Activated T-helper 9 cell treated with anti-CD3 and anti-CD28 coated beads, Interleukin-2, amount 50 U/mL, for 16 hours (primary cell): ENCODE measurements around the gene PARP6.
A peak's percentile ranks its signal among the peaks of the same experiment; 100 is the strongest.

Experiments
- DNase-seq: peaks from one replicate; pipeline ENCODE4 v3.0.0-alpha.2; 2020; ENCODE audit warnings: low read depth

Gene PARP6, protein sequence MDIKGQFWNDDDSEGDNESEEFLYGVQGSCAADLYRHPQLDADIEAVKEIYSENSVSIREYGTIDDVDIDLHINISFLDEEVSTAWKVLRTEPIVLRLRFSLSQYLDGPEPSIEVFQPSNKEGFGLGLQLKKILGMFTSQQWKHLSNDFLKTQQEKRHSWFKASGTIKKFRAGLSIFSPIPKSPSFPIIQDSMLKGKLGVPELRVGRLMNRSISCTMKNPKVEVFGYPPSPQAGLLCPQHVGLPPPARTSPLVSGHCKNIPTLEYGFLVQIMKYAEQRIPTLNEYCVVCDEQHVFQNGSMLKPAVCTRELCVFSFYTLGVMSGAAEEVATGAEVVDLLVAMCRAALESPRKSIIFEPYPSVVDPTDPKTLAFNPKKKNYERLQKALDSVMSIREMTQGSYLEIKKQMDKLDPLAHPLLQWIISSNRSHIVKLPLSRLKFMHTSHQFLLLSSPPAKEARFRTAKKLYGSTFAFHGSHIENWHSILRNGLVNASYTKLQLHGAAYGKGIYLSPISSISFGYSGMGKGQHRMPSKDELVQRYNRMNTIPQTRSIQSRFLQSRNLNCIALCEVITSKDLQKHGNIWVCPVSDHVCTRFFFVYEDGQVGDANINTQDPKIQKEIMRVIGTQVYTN

DNA sequence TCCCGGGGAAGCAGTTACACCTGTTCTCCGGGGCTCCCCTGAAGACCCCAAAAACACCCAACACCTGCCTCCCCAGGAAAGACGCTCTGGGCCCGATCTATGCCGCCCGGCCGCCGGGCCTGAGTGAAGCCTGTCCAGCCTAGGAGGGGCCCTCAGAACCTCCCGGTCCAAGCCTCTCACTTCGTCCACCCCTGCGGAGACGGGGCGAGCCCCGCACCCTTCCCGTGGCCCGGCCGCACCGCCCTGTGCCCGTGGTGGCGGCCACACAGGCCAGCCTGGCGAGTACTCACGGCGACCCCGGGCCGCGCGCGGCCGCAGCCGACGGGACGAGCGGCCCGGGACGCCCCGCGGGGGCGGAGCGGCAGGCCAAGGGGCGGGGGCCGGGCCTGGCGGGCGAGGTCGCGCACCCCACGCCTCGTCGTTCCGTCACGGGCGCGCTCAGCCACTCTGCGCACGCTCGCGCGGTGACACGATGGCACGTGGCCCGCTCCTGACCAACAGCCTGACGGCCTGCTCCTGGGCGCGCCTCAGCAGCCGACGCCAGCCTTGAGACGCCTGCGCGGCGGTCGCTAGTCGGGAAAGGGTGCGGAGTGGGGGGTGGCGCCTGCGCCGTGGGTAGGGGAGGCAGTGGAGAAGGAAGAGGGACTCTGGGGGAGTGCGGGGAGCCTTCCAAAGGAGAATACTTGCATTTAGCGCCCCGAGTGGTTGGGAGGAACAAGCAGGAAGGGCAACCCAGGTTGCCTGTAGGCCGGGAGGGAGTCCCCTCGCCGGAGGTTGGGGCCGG, at the start of gene PARP6:
PARP6 (minus strand) TSS at position 342 of the 784 bp plus-strand sequence. CDS start 5,077 bp downstream, outside the sequence.
- peak; percentile 99 for DNase-seq

DNA sequence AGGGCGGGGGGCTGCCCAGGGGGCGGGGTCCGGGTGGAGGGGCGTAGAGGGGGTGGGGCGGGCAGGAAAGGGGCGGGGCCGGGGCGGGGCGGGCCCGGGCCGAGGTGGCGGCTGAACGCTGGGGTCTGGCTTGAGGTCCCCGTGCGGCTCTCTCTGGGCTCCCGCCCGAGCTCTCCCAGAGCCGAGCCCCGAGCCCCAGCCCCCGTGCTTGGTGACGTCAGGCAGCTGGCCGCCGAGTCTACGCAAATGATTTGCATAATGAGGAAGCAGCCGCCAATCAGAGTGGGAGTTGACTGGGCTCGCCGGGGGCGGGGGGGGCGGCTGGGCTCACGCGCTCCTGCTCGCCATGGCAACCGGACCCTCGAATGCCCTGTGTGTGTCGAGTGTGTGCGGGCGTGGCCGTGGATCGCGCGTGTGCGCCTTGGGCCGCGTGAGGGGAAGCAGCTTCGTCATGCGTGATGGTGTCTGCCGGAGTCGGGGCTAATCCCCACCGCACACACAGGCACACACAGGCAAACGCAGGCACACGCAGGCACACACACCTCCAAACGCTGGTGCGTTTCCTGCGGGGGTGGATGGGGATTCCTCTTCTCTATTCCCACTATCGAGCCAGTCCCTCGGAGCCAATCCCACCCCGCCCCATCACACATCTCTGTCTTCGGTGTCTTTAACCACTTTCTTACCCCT, 47.8 kb upstream of the PARP6 start, which contains the start of gene CELF6:
CELF6 (minus strand) TSS at position 173 of the 687 bp plus-strand sequence. CDS start 283 bp downstream, outside the sequence.
- DNase-seq = peak; percentile 68

DNA sequence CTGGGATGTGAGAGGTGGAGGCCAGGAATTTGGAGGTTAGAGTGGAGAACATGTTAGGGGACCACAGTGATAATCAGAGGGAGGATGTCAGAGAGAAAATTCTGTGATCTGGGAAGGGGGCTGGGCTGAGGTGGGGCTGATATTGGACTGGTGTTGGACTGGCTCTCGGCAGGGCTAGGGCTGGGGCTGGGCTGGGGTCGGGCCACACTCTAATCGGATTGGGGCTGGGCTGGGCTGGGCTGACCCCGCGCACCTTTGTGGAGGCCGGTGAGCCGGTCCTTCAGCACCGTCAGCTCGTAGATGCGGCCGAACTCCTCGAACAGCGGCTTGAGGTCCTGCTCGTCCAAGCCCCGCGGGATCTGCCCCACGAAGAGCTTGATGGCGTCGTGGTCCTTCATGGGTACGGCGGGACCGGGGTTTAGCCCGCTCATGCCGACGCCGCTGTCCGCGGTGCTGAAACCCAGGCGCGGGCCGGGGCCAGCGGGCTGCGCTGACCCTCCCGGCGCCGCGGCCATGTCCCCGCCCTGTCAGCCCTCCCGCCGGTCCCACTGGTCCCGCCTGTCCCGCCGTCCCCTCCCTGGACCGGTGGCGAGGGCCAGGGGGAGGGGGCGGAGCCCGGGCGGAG, 47.1 kb upstream of the PARP6 start:
- DNase-seq = no peak

DNA sequence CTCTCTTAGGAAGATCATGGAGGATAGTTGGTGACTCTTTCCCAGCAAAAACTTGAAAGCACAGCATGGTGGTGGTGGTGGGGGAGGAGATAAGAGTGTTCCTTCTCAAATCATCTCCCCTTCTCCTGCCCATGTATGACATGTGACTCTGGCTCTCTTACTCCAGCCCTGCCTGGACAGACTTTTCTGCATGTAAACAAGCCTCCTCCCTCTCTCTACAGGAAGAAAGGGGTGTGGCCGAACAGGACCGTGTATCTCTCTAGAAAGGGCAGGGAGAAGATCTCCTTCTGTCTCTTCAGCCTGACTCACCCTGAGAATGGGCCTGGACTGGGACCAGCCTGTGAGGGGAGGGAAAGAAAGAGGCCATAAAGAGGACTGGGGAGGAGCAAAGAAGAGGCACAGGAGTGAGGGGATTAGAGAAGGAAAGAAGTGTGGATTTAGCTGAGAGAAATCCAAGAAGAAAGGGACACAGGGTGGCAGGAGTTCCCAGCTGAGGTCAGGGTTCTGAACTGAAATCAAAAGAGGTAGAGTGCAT, 46.1 kb upstream of the PARP6 start:
- no peak for DNase-seq

DNA sequence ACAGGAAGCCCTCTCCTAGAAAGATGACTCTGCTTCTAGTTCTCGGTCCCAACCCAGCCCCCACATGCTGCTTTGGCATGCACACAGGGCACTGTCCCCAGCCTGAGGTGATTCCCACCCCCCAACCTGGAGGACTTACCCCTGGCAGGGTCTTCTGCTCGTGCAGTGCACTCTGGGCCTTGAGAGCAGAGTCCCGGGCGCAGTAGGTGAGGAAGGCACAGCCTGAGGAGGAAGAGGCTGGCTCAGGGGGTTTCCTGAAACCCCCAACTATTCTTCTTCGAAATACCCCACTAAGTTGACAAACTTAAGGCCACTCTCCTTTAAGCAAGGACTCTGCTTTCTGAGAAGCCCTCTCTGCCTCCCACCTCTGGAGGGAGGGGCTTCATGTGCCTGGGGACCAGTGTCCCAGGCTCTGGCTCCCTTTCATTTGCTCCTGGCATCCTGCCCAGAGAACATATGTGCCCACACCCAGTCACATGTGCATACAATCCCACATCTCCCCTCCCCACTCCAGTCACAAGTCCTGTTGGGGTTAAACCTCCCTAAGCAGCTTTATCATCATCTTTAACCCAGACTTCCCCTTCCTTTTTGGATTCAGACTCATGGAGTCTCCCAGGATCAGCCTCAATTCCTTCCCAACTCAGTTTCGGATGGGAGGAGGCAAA, 43.5 kb upstream of the PARP6 start:
- DNase-seq = no peak

DNA sequence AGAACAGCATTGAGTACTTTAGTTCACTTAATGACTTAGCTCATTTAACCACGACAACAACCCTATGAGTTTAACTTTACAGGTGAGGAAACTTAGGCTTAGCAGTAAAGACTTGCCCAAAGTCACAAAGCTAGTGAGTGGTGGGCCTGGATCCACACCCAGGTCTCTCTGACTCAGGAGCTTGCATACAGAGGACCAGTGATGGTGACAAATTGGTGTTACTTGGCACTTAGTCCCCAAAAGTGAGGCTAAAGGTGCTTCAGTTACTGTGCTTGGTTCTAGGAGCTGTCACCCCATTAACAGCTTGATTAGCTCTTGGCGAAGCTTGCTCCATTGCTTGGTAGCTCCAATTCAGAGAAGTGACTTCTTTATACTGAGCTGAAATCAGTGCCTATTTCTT, 41.5 kb upstream of the PARP6 start:
- DNase-seq = no peak

DNA sequence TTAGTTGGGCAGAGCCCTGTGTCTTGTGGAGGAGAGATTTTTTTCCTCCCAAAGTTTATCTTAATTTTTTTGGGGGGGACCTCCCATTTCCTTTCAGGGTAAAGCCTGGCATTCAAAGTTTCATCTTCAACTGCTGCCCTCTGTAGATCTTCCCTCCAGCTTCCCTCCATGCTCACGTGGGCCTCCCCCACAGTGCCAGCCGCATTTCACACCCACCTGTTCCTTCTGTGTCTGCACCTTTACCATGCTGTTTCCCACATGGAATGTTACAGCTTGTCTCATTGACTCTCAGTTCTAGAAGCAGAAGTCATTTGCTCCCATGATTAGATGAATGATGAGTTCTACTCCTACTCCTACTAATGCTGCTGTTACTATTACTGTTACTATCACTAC, 41.1 kb upstream of the PARP6 start:
- DNase-seq = no peak

DNA sequence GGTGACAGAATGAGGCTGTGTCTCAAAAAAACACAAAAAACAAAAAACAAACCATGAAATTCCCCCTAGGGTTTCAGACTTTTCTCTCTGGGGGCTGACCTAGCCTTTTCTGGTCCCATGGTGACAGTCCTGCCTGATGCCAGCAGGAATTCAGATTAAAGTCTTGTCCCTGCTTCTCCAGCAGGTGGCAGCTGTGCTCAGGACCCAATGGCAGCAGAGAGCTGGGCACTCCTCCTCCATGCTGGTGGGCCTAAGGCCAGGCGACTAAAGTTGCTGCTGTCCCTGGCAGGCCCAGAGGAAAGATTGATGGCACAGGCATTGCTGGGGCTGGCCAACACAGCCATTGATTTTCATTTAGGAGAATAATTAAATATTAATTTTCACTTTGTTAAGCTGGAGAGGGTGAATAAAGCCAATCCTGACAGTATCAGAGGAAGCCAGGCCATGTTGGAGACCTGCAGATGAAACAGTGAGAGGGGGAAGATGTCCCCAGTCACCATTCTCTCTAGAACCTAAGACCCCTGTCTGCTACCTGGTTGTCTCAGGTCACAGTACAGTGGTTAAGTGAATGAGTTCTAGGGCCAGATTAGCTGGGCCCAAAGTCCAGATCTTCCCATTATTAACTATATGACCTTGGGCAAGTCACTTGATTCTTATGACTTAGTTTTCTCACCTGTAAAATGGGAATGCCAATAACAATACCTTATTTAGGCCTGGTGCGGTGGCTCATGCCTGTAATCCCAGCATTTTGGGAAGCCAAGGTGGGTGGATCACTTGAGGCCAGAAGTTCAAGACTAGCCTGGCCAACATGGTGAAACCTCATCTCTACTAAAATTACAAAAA, 40.5 kb upstream of the PARP6 start:
- DNase-seq = peak; percentile 27

DNA sequence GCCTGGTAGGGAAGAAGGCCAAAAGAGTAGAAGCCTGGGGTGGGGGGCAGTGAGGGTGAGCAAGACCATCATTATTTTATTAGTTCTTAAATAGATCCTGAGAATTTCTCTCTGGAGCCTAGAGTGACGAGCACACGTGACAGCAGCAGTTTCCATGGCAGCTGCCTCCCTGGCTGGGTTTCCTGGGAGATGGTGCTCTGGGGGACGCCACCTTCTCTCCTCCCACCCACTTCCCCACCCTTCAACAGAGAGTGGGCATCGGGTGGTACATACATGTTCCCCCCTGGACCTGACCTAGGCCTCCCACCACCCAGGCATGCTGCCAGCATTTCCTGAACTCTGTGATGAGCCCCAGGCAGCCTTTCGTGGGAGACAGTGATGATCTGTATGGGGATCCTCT, 34.7 kb upstream of the PARP6 start:
- no peak for DNase-seq

DNA sequence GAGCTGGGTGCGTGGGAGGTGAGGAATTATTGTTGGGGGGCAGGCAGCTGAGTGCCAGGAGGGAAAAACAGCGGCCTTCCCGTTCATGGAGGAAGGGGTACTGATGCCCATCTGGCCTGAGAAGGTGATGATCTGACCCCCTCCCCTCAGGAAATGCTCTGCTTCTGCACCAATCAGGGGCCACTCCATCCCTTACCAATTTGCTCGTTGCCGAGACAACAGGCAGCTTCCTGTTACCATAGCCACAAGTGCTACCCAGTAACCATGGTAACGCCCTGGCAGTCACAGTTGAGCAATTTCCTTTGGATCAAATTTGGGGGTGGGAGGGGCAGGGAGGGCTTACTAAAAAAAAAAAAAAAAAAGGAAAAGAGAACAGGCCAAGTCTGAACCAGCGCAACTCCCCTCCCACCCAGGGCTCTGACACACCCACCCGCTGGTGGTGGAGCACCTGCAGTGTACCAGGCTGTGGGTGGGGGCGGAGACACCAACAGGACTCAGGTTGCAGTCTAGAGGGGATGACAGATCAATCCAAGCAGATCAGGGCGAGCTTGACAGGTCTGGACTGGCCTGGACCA, 33.9 kb upstream of the PARP6 start:
- DNase-seq = peak; percentile 3

DNA sequence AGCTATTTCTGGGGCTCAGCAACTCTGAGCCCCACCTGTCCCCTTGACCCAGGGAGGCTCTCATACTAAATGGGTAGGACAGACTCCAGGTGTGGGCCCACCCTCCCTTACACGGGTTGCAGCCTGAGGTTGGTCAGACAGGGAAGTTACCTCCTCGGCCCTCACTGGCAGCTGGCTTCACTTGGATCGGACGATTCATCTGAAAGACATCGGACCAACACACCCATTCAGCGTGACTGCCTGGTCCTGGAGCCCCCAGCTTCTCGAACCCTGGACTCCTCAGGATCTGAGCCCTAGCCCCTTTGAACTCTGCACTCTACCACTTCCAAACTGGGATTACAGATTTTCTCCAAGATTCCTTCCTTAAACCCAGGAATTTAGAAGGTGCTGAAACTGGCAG, 32.2 kb upstream of the PARP6 start:
- DNase-seq = no peak

DNA sequence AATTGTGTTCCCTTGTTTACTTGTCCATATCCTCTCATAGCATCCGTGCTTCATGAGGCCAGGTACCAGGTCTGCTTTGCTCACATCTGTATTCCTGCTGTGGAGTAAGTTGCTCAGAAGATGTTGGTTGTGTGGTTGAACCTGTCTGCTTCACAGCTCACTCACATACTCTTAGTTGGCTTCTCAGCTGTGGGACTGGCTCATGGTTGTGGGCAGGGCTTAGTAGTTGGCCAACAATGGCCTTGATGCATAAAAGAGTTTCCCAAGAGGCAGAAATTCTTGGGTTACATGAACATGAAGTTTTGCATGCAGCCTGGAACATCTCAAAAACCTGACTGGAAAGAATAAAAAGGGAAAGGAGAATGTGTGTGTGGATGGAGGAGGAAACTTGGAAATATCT, 30.6 kb upstream of the PARP6 start:
- no peak for DNase-seq

DNA sequence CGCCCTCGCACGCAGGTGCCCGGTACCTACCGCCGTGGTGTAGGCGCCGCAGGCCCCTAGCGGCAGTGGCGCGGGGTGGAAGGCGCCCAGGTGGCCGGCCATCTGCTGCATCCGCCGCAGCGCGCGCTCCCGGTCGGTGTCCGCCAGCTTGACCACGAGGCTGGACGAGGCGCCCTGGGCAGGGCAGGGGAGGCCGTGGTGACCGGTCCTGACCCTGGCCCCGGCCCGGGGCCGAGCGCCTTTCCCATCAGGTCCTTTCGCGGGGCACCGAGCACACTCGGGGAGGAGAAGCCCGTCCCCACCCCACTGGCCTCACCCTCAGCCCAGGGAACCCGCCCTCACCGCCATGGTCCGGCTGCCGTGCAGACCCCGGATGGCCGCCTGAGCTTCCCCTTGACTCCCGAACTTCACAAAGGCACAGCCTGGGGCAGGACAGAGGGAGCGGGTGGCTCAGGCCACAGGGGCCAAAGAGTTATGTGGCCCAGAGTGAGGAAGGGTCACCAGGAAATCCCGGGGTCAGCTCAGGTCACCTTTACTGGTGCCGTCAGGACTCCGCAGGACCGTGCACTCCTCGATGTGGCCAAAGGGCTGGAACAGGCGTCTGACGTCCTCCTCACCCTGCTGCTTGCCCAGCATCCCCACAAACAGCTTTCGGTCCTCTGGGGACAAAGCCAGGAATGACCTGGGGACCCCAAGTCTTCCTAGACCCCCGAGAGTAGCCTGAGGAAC, 17.4 kb upstream of the PARP6 start:
- no peak for DNase-seq

DNA sequence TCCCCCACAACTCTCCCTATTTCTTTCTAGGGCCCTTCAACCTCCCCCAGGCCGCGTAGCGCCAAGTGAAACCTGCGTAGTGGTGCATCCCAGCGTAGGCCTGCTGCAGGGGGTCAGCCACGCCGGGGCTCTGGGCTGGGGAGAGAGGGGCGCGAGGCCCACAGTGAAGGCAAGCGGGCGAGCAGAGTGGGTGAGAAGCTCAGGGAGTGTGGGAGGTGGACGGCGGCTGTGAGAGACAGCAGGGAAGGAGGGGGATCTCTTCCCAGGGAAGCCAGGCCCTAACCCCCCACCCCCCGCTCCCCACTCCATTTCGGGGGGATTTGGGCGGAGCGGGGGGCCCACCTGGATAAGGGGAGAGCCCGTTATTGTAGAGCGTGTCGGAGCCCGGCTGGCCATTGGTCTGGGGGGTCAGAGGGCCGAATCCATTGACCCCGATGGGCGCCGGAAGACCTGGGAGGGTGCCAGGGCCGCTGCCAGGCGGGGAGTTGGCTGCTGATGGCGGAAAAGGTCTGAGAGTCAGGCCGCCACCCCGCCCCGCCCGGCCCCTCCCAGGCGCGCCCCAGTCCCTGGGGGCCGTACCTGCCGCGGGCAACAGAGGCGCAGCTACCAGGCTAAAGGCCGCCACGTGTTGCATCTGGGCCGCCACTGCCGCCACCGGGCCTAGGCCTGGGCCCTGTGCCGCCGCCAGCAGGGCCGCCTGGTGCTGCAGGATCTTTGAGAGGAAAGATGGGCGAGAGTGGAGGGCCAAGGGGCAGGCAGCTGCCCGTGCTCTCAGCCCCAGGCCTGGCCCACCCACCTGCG, 16.6 kb upstream of the PARP6 start:
- DNase-seq = no peak

DNA sequence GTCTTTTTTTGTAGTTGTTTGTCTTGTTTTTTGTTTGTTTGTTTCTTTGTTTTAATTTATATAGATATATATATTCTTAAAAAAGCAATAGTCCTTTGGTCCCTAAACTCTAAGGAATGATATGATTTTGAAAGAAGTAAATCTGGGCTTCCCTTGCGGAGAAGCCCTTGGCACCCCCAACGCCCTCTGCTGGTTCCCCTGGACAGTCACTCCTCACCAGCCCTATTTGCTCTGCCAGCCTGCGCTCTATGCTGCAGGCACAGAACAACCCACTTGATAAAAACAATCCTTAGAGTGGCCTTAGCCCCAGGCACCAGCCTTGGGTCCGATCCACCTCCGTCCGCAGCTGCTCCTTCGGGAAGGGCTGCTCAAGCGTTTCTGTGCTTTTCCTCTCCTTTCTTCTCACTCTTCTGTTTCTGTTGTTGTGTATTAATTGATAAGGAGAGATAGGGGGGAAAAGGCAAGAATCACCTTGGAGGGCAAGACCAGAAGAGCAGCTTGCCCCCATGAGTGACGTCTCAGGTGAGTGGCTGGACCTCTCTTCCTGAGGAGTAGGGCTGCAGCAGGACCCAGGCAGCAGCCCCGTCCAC, 13.7 kb upstream of the PARP6 start:
- DNase-seq = peak; percentile 25

DNA sequence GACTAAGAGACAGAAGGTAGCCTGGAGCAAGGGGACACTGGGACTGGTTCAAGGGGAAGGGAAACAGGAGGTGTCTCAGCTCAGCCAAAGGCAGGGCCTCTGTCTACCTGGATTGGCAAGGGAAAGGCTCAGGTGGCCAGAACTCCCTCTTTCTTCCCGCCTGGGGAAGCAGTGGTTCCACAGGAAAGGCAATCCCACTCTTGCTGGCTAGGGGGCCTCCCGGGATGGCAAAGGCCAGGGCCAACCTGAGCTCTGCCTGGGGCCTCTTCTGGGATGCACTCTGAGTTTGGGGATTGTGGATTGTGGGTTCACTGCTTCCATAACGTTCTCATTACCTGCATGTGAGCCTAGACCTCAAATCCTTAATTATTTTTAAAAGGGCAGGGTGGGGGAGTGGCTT, 13.0 kb upstream of the PARP6 start:
- no peak for DNase-seq

DNA sequence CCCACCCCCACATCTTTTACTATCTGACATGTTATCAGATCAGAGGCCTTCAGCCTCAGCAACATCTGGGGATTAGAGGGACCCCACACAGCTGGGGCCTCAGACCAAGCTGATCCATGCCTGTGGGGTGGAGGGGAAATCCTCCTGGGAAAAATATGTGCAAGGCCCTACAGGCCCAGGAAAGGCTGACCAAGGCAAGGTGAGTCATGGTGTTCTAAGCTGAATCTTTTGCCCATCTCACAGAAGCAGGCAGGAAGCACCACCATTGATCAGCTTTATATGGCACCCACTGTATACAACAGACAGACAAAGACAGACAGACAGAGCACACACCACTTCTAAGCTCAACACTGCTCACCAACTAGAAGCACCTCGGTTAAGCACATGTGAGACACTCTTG, 12.4 kb upstream of the PARP6 start:
- DNase-seq = no peak

DNA sequence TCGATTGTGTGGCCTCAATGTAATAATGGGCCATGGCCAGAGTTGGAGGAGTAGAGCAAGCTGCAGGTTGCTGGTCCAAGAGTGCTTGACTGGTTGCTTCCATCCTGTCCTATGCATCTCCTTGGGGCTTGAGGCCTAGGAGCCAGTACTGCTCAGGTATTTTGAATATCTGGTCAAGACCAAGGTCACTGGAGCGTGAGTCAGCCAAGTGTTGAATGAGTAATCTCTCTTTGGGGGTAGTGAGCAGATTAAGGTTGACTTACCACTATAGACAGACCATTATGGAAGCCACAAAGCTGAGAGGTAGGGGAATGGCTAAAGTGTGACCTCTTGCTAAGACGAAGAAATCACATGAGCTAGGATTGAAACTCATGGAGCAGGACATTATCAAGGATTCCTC, 9.4 kb upstream of the PARP6 start:
- no peak for DNase-seq
